Measurements from ENCODE around the gene GPBP1.
"Not testable (repeated sequence)": the region's sequence is repeated elsewhere in the genome, so short reads cannot be mapped to it uniquely, and the experiment has no call there.

Gene GPBP1

DNA sequence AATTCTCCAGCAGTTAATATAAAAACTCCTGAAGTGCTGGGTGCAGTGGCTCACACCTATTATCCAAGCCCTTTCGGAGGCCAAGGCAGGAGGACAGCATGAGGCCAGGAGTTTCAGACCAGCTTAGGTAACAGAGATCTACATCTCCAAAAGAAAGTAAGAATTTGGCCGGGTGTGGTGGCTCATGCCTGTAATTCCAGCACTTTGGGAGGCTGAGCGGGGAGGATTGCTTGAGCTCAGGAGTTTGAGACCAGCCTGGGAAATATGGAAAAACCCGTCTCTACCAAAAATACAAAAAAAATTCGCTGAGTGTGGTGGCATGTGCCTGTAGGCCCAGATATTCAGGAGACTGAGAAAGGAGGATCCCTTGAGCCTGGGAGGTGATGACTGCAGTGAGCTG lies 6.7 kb upstream of the GPBP1 start:
- peaks cover 4% of the 10 kb centered on the region for H3K4me1 Mint-ChIP-seq
- no peak for TF ChIP-seq CTCF (IDR thresholded peaks at IDR 0.05)
- no peak overlapping the region for H3K27ac Mint-ChIP-seq

DNA sequence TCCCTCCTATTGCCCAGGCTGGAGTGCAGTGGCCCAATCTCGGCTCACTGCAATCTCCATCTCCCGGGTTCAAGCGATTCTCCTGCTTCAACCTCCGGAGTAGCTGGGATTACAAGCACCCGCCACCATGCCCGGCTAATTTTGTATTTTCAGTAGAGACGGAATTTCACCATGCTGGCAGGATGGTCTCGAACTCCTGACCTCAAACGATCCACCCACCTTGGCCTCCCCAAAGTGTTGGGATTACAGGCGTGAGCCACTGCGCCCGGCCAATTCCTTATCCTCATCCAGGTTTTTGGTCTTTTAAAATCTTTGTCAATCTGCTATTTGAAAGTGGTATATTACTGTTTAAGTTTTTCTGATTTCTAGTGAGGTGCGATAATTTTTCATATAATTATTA lies 3.7 kb upstream of the GPBP1 start:
- not testable (repeated sequence) for H3K4me3 Mint-ChIP-seq, H3K9me3 Mint-ChIP-seq, H3K27ac Mint-ChIP-seq

More for the DNA sequence above, 6.7 kb upstream of the GPBP1 start:
- no peak for DNase-seq
- Mint-ChIP-seq H3K27me3 (ENCODE audit: low read depth, poor library complexity) (no peaks in the 10 kb centered on the region), H3K36me3 (ENCODE audit: low read depth) (no peaks in the 10 kb centered on the region), H3K9me3 (no peaks in the 10 kb centered on the region), H3K4me3 (no peak overlapping the region)

DNA sequence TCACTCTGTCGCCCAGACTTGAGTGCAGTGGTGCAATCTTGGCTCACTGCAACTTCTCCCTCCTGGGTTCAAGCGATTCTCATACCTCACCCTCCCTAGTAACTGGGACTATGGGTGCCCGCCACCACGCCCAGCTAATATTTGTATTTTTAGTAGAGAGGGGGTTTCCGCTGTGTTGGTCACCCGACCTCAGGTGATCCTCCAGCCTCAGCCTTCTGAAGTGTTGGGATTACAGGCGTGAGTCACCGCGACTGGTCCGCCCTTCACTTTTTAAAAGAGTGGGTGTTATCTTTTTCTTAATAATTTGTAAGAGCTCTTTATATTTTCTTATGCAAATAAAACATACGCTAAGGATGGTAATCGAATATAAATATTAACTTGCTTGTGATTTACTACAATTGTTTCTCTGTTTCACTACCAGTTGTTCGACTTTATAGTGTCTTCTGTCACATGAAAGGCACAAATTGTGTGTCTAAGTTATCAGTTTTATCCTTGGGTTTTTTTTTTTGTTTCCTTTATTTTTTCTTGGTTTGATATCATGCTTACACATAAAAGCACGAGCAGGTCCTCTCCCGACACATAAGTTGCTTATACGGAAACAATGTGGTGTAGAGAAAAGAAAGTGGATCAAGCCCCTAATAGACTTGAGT lies 1.9 kb upstream of the GPBP1 start:
- Mint-ChIP-seq H3K4me1 (peaks cover 27% of the 10 kb centered on the region), H3K4me3 (peak overlapping the region; percentile 93), H3K9me3 (no peaks in the 10 kb centered on the region), H3K27me3 (ENCODE audit: low read depth, poor library complexity) (no peaks in the 10 kb centered on the region), H3K27ac (peak overlapping the region; percentile 98), H3K36me3 (ENCODE audit: low read depth) (peaks cover 7% of the 10 kb centered on the region)
- no peak for DNase-seq
- TF ChIP-seq CTCF (IDR thresholded peaks at IDR 0.05): no peak

More for the DNA sequence above, 3.7 kb upstream of the GPBP1 start:
- H3K36me3 Mint-ChIP-seq (ENCODE audit: low read depth); H3K27me3 Mint-ChIP-seq (ENCODE audit: low read depth, poor library complexity); DNase-seq: not testable (repeated sequence)
- peaks cover 13% of the 10 kb centered on the region for H3K4me1 Mint-ChIP-seq

DNA sequence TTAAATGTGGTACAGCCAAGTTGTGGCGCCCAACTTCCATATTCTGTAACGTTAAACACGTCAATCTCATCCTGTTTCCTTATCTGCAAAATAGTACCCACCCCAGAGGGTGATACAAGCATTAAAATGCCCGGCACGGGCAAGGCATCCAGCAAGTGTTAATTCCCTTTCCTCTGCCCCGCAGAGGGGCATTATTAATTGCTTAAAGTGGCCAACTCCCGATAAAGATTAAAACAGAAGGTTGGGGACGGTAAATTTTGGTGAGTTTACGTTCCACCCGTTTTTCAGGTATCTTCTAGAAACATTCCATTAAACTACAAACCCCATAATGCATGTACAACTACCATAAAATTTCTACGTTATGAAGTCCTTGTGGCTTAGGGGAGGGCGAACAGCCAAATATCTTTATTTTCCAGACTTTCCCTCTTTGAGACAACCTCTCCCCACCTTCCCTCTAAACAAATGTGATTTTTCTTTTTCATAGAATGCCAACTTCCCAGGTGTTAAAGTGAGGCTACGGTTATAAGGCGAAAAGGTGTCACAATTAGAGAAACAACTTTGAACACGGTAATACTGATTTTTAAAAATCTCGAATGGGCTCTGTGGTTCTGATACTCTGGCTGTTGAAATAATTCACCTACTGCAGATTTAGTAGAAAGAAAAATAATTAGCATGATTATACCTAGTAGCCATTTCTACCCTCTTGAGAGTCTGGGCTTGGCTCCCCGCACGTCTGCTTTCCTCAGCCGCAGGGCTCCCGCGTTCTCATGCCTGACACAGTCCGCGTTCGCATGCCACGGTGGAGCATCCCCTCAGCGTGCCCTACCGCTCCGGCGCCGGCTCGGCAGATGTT lies 1.2 kb upstream of the GPBP1 start:
- H3K4me1 Mint-ChIP-seq: peaks cover 32% of the 10 kb centered on the region
- no peaks in the 10 kb centered on the region for H3K27me3 Mint-ChIP-seq (ENCODE audit: low read depth, poor library complexity)

GRCh38 chr5:57174128-57174889 lies 450 bp downstream of the GPBP1 start:
- H3K27me3 Mint-ChIP-seq (ENCODE audit: low read depth, poor library complexity): no peaks in the 10 kb centered on the region
- peak overlapping the region; percentile 100 for H3K27ac Mint-ChIP-seq
- no peaks in the 10 kb centered on the region for H3K9me3 Mint-ChIP-seq
- no peak for TF ChIP-seq CTCF (IDR thresholded peaks at IDR 0.05)
- H3K36me3 Mint-ChIP-seq (ENCODE audit: low read depth): peaks cover 28% of the 10 kb centered on the region
- peaks cover 48% of the 10 kb centered on the region for H3K4me1 Mint-ChIP-seq
- no peak for DNase-seq
- H3K4me3 Mint-ChIP-seq: peak overlapping the region; percentile 93

More for the DNA sequence above, 1.2 kb upstream of the GPBP1 start:
- H3K9me3 Mint-ChIP-seq: no peaks in the 10 kb centered on the region
- peak overlapping the region; percentile 98 for H3K27ac Mint-ChIP-seq
- H3K36me3 Mint-ChIP-seq (ENCODE audit: low read depth): peaks cover 15% of the 10 kb centered on the region
- DNase-seq: no peak
- no peak for TF ChIP-seq CTCF (IDR thresholded peaks at IDR 0.05)
- peak overlapping the region; percentile 93 for H3K4me3 Mint-ChIP-seq
